H9 (cell line): ENCODE data around the gene C15orf62. TPM values are rescaled to one million over a fixed set of nuclear protein-coding genes. Genes with fewer than 3 reads are reported as not detected.

Experiments
- DNase-seq: peaks from one replicate; pipeline ENCODE4 v3.0.0-alpha.2; 2017
- H2AFZ ChIP-seq: one replicate; pipeline ENCODE4 v1.6.1; 2013; ENCODE audit warnings: mild to moderate bottlenecking, low read length, control low read depth, moderate library complexity
- H2AK5ac ChIP-seq: 2 replicates; pipeline ENCODE4 v1.6.1; 2013; ENCODE audit warnings: low read length, control low read depth, mixed read lengths; ENCODE audit not compliant: insufficient read length
- H2BK120ac ChIP-seq: one replicate; pipeline ENCODE4 v1.6.1; 2013; ENCODE audit warnings: low read depth, mild to moderate bottlenecking, low read length, control low read depth, inconsistent platforms; ENCODE audit not compliant: poor library complexity, severe bottlenecking
- H2BK12ac ChIP-seq: 2 replicates; pipeline ENCODE4 v1.6.1; 2013; ENCODE audit warnings: low read length, control low read depth, mixed read lengths, low read depth; ENCODE audit not compliant: insufficient read length
- H2BK15ac ChIP-seq: 2 replicates; pipeline ENCODE4 v1.6.1; 2013; ENCODE audit warnings: low read depth, low read length, control low read depth
- H2BK20ac ChIP-seq: one replicate; pipeline ENCODE4 v1.6.1; 2013; ENCODE audit warnings: low read depth, mild to moderate bottlenecking, low read length, control low read depth, inconsistent platforms; ENCODE audit not compliant: poor library complexity, severe bottlenecking
- H2BK5ac ChIP-seq: 2 replicates; pipeline ENCODE4 v1.6.1; 2013; ENCODE audit warnings: low read length, control low read depth, mixed read lengths; ENCODE audit not compliant: insufficient read length
- H3K14ac ChIP-seq: 2 replicates; pipeline ENCODE4 v1.6.1; 2013; ENCODE audit warnings: low read length, control low read depth; ENCODE audit not compliant: insufficient read depth
- H3K18ac ChIP-seq: 2 replicates; pipeline ENCODE4 v1.6.1; 2013; ENCODE audit warnings: low read depth, mild to moderate bottlenecking, mixed read lengths, low read length, control low read depth; ENCODE audit not compliant: insufficient read length
- H3K23ac ChIP-seq: 2 replicates; pipeline ENCODE4 v1.6.1; 2013; ENCODE audit warnings: low read length, control low read depth, mixed read lengths, low read depth; ENCODE audit not compliant: insufficient read length
- H3K23me2 ChIP-seq: 2 replicates; pipeline ENCODE4 v1.6.1; 2013; ENCODE audit warnings: low read depth, mild to moderate bottlenecking, mixed read lengths, low read length, control low read depth; ENCODE audit not compliant: insufficient read length, poor library complexity, severe bottlenecking
- H3K27ac ChIP-seq: 2 replicates; pipeline ENCODE4 v1.5.1; 2013; ENCODE audit warnings: low read length, control low read depth, mixed read lengths, low read depth; ENCODE audit not compliant: insufficient read length
- H3K27me3 ChIP-seq: 2 replicates; pipeline ENCODE4 v1.6.1; 2013; ENCODE audit warnings: low read length, control low read depth, inconsistent platforms; ENCODE audit not compliant: insufficient read depth
- H3K4ac ChIP-seq: 2 replicates; pipeline ENCODE4 v1.6.1; 2013; ENCODE audit warnings: low read depth, mild to moderate bottlenecking, control low read depth, inconsistent platforms, low read length, moderate library complexity
- H3K4me1 ChIP-seq: 2 replicates; pipeline ENCODE4 v1.6.1; 2013; ENCODE audit warnings: low read length, control low read depth, inconsistent platforms; ENCODE audit not compliant: insufficient read depth
- H3K4me2 ChIP-seq: 2 replicates; pipeline ENCODE4 v1.6.1; 2013; ENCODE audit warnings: low read length, control low read depth, mixed read lengths; ENCODE audit not compliant: insufficient read length, insufficient read depth
- H3K56ac ChIP-seq: 2 replicates; pipeline ENCODE4 v1.6.1; 2013; ENCODE audit warnings: low read depth, mild to moderate bottlenecking, mixed read lengths, low read length, control low read depth; ENCODE audit not compliant: insufficient read length
- H3K79me1 ChIP-seq: 2 replicates; pipeline ENCODE4 v1.6.1; 2013; ENCODE audit warnings: low read depth, mild to moderate bottlenecking, moderate library complexity, low read length, control low read depth, inconsistent platforms; ENCODE audit not compliant: insufficient read depth, poor library complexity, severe bottlenecking
- H3K79me2 ChIP-seq: 2 replicates; pipeline ENCODE4 v1.6.1; 2013; ENCODE audit warnings: low read length, control low read depth, inconsistent platforms; ENCODE audit not compliant: insufficient read depth
- H3K9ac ChIP-seq: 2 replicates; pipeline ENCODE4 v1.6.1; 2013; ENCODE audit warnings: low read length, control low read depth, mixed read lengths; ENCODE audit not compliant: insufficient read length; ENCODE audit errors: extremely low read depth
- H3K9me3 ChIP-seq: one replicate; pipeline ENCODE4 v1.6.1; 2013; ENCODE audit warnings: low read depth, low read length, inconsistent platforms; ENCODE audit not compliant: control insufficient read depth
- H3T11ph ChIP-seq: one replicate; pipeline ENCODE4 v1.6.1; 2013; ENCODE audit warnings: mild to moderate bottlenecking, low read length, control low read depth, inconsistent platforms
- H4K20me1 ChIP-seq: one replicate; pipeline ENCODE4 v1.6.1; 2013; ENCODE audit not compliant: control insufficient read depth, insufficient read length, insufficient read depth
- H4K5ac ChIP-seq: 2 replicates; pipeline ENCODE4 v1.6.1; 2013; ENCODE audit warnings: low read depth, mild to moderate bottlenecking, mixed read lengths, low read length, control low read depth; ENCODE audit not compliant: insufficient read length
- H4K8ac ChIP-seq: replicated peaks from 2 replicates; pipeline ENCODE4 v1.6.1; 2013; ENCODE audit warnings: low read length, control low read depth, mixed read lengths, low read depth; ENCODE audit not compliant: insufficient read length
- H4K91ac ChIP-seq: 2 replicates; pipeline ENCODE4 v1.6.1; 2013; ENCODE audit warnings: low read depth, mild to moderate bottlenecking, moderate library complexity, mixed read lengths, low read length, control low read depth; ENCODE audit not compliant: insufficient read length
- H3K27ac Mint-ChIP-seq, 3 experiments: 2 replicates in 2 of 3; 3 replicates in 1 of 3; pipeline ENCODE4 v1.8.0; 2020 to 2021; ENCODE audit warnings: mixed read lengths in 3 of 3, mild to moderate bottlenecking in 1 of 3, moderate library complexity in 1 of 3
- H3K27me3 Mint-ChIP-seq: 2 replicates; pipeline ENCODE4 v1.8.0; 2021; ENCODE audit warnings: low read depth, mild to moderate bottlenecking, moderate library complexity, mixed read lengths
- H3K36me3 Mint-ChIP-seq, 3 experiments: 2 replicates in 2 of 3; 3 replicates in 1 of 3; pipeline ENCODE4 v1.8.0; 2020 to 2021; ENCODE audit warnings: low read depth in 3 of 3, mixed read lengths in 3 of 3; ENCODE audit not compliant: insufficient read depth in 1 of 3
- H3K4me1 Mint-ChIP-seq, 2 experiments: 2 replicates each; pipeline ENCODE4 v1.8.0; 2020; ENCODE audit warnings: mixed read lengths in 2 of 2
- H3K4me3 Mint-ChIP-seq, 2 experiments: 2 replicates in 1 of 2; 3 replicates in 1 of 2; pipeline ENCODE4 v1.8.0; 2020 to 2021; ENCODE audit warnings: mild to moderate bottlenecking in 2 of 2, mixed read lengths in 2 of 2, moderate library complexity in 1 of 2
- H3K9me3 Mint-ChIP-seq, 2 experiments: 2 replicates in 1 of 2; 3 replicates in 1 of 2; pipeline ENCODE4 v1.8.0; 2020; ENCODE audit warnings: mild to moderate bottlenecking in 2 of 2, mixed read lengths in 2 of 2, moderate library complexity in 1 of 2
- WGBS: extraction: QIAGEN DNeasy Blood & Tissue Kit; methylation state at CpG from one replicate; pipeline ENCODE4 v1.1.7; 2013; ENCODE audit warnings: missing lambda C conversion rate, low lambda C conversion rate, mixed read lengths; ENCODE audit not compliant: insufficient read length; ENCODE audit errors: extremely low coverage; 5-methylcytosine and 5-hydroxymethylcytosine counted together
- total RNA-seq: library from RNA; stranded (reverse); gene quantifications from 2 replicates; pipeline ENCODE4 v1.2.1, GENCODE V29; 2021
- TF ChIP-seq, protein P1 (sequence below): fragments of 200-600 bp; sonication (generic); conservative IDR thresholded peaks from 3 replicates; pipeline ENCODE4 v1.8.0; 2021; ENCODE audit warnings: antibody characterized with exemption, mild to moderate bottlenecking

C15orf62 gene
- total RNA-seq, 1 experiment from 2014 or later, result 0.70 TPM

DNA sequence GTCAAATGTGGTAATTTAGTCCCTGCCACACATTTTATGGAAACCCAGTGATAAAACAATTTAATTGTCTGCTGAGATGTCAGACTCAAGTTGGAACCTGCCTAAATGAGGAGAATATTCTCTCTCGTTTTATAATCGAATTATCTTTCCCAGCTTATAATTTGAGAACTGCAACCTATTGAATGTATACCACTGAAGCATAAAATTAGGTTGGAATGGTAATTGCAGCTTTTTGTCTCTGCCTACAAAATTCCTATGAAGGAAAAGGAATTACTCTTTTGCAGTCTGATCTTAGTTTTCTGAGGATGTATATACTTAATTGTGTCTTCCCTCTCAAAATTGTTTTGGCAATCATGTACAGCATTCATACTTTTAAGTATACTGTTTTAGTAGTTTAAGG lies 45.9 kb upstream of the C15orf62 start:
- no peak overlapping the region for H3K4me2 ChIP-seq

More for the DNA sequence above, 45.9 kb upstream of the C15orf62 start:
- Histone ChIP-seq H2BK12ac (no peak overlapping the region), H4K20me1 (no peaks in the 10 kb centered on the region), H2AK5ac (no peak overlapping the region), H3K27me3 (no peaks in the 10 kb centered on the region), H3K4ac (no peak overlapping the region), H4K5ac (no peak overlapping the region), H3K18ac (no peak overlapping the region), H2BK20ac (no peak overlapping the region), H2BK15ac (no peak overlapping the region), H3T11ph (no peak overlapping the region), H2BK120ac (no peak overlapping the region), H3K79me1 (no peaks in the 10 kb centered on the region), H4K8ac (no peak overlapping the region), H3K56ac (no peak overlapping the region), H3K23ac (no peak overlapping the region), H3K9ac (no peak overlapping the region), H3K27ac (no peak overlapping the region), H3K23me2 (no peaks in the 10 kb centered on the region), H2BK5ac (no peak overlapping the region), H2AFZ (no peak overlapping the region), H3K4me1 (no peaks in the 10 kb centered on the region), H3K14ac (no peak overlapping the region), H3K79me2 (no peaks in the 10 kb centered on the region), H3K9me3 (no peaks in the 10 kb centered on the region), H4K91ac (no peak overlapping the region)
- H3K4me1 Mint-ChIP-seq, result no peaks in the 10 kb centered on the region
- no peaks in the 10 kb centered on the region for H3K9me3 Mint-ChIP-seq
- no peak for DNase-seq
- peaks cover 11 to 47% (median 36%) of the 10 kb centered on the region in 3 experiments; a peak in 6 of 7 replicates for H3K36me3 Mint-ChIP-seq
- no peak overlapping the region for H3K4me3 Mint-ChIP-seq
- no CpG with 5 or more reads among the region's 2 CpGs for WGBS
- H3K27me3 Mint-ChIP-seq, result no peaks in the 10 kb centered on the region
- TF ChIP-seq, protein P1, sequence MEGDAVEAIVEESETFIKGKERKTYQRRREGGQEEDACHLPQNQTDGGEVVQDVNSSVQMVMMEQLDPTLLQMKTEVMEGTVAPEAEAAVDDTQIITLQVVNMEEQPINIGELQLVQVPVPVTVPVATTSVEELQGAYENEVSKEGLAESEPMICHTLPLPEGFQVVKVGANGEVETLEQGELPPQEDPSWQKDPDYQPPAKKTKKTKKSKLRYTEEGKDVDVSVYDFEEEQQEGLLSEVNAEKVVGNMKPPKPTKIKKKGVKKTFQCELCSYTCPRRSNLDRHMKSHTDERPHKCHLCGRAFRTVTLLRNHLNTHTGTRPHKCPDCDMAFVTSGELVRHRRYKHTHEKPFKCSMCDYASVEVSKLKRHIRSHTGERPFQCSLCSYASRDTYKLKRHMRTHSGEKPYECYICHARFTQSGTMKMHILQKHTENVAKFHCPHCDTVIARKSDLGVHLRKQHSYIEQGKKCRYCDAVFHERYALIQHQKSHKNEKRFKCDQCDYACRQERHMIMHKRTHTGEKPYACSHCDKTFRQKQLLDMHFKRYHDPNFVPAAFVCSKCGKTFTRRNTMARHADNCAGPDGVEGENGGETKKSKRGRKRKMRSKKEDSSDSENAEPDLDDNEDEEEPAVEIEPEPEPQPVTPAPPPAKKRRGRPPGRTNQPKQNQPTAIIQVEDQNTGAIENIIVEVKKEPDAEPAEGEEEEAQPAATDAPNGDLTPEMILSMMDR, result no peak
- H3K27ac Mint-ChIP-seq, result no peak overlapping the region; a peak in 1 of 7 replicates
